ENCODE data around the gene GALNT16. TPM values are rescaled to one million over a fixed set of nuclear protein-coding genes. Genes with fewer than 3 reads are reported as not detected.

The GALNT16 gene
- total RNA-seq, 1 donor from 2014 or later: 124 TPM

GRCh38 chr14:69374235-69374634, 114.3 kb downstream of the GALNT16 start:
- H3K4me1 Mint-ChIP-seq (ENCODE audit: low read depth, unreplicated experiment): peaks cover 3% of the 10 kb centered on the region
- DNase-seq: no peak
- no peaks in the 10 kb centered on the region for H3K27me3 Mint-ChIP-seq (ENCODE audit: unreplicated experiment)
- H3K9me3 Mint-ChIP-seq (ENCODE audit: unreplicated experiment): peaks cover 2% of the 10 kb centered on the region
- no peak overlapping the region for H3K27ac Mint-ChIP-seq (ENCODE audit: unreplicated experiment)
- TF ChIP-seq CTCF (IDR thresholded peaks at IDR 0.05; ENCODE audit: partially characterized antibody, unreplicated experiment): no peak
- H3K4me3 Mint-ChIP-seq (ENCODE audit: unreplicated experiment): no peak overlapping the region
- H3K36me3 Mint-ChIP-seq (ENCODE audit: unreplicated experiment): peaks cover 17% of the 10 kb centered on the region

- Mint-ChIP-seq H3K4me1 (ENCODE audit: low read depth, unreplicated experiment) (no peaks in the 10 kb centered on the region), H3K27ac (ENCODE audit: unreplicated experiment) (no peak overlapping the region), H3K9me3 (ENCODE audit: unreplicated experiment) (peaks cover 2% of the 10 kb centered on the region), H3K36me3 (ENCODE audit: unreplicated experiment) (peaks cover 17% of the 10 kb centered on the region), H3K27me3 (ENCODE audit: unreplicated experiment) (no peaks in the 10 kb centered on the region), H3K4me3 (ENCODE audit: unreplicated experiment) (no peak overlapping the region)
- DNase-seq: no peak
- no peak for TF ChIP-seq CTCF (IDR thresholded peaks at IDR 0.05; ENCODE audit: partially characterized antibody, unreplicated experiment)
These were observed 115.2 kb downstream of the GALNT16 start for GRCh38 chr14:69375182-69375581.

GRCh38 chr14:69375722-69376121, 115.8 kb downstream of the GALNT16 start:
- Mint-ChIP-seq H3K4me3 (ENCODE audit: unreplicated experiment) (no peak overlapping the region), H3K4me1 (ENCODE audit: low read depth, unreplicated experiment) (no peaks in the 10 kb centered on the region), H3K9me3 (ENCODE audit: unreplicated experiment) (peaks cover 2% of the 10 kb centered on the region), H3K27ac (ENCODE audit: unreplicated experiment) (no peak overlapping the region), H3K36me3 (ENCODE audit: unreplicated experiment) (peaks cover 17% of the 10 kb centered on the region), H3K27me3 (ENCODE audit: unreplicated experiment) (no peaks in the 10 kb centered on the region)
- TF ChIP-seq CTCF (IDR thresholded peaks at IDR 0.05; ENCODE audit: partially characterized antibody, unreplicated experiment): no peak
- DNase-seq: no peak

GRCh38 chr14:69376439-69376838, 116.5 kb downstream of the GALNT16 start:
- H3K4me3 Mint-ChIP-seq (ENCODE audit: unreplicated experiment): no peak overlapping the region
- H3K27ac Mint-ChIP-seq (ENCODE audit: unreplicated experiment): no peak overlapping the region
- no peaks in the 10 kb centered on the region for H3K27me3 Mint-ChIP-seq (ENCODE audit: unreplicated experiment)
- DNase-seq: no peak
- no peaks in the 10 kb centered on the region for H3K4me1 Mint-ChIP-seq (ENCODE audit: low read depth, unreplicated experiment)
- TF ChIP-seq CTCF (IDR thresholded peaks at IDR 0.05; ENCODE audit: partially characterized antibody, unreplicated experiment): no peak
- H3K36me3 Mint-ChIP-seq (ENCODE audit: unreplicated experiment): peaks cover 17% of the 10 kb centered on the region
- peaks cover 2% of the 10 kb centered on the region for H3K9me3 Mint-ChIP-seq (ENCODE audit: unreplicated experiment)

GRCh38 chr14:69378274-69378673, 118.3 kb downstream of the GALNT16 start:
- Mint-ChIP-seq H3K27me3 (ENCODE audit: unreplicated experiment) (no peaks in the 10 kb centered on the region), H3K9me3 (ENCODE audit: unreplicated experiment) (no peaks in the 10 kb centered on the region), H3K4me1 (ENCODE audit: low read depth, unreplicated experiment) (no peaks in the 10 kb centered on the region), H3K4me3 (ENCODE audit: unreplicated experiment) (no peak overlapping the region), H3K27ac (ENCODE audit: unreplicated experiment) (no peak overlapping the region), H3K36me3 (ENCODE audit: unreplicated experiment) (peaks cover 17% of the 10 kb centered on the region)
- DNase-seq: no peak
- no peak for TF ChIP-seq CTCF (IDR thresholded peaks at IDR 0.05; ENCODE audit: partially characterized antibody, unreplicated experiment)

Data from glutamatergic neuron (in vitro differentiated cells).